Measurements from ENCODE around the gene KIAA0232. TPM values are rescaled to one million over a fixed set of nuclear protein-coding genes. Genes with fewer than 3 reads are reported as not detected.
"Not testable (repeated sequence)": the region's sequence is repeated elsewhere in the genome, so short reads cannot be mapped to it uniquely, and the experiment has no call there.

The KIAA0232 gene
- total and polyA plus RNA-seq, 2 donors: 10.5 to 12.8 TPM

GRCh38 chr4:6825403-6825802 lies 42.9 kb downstream of the KIAA0232 start:
- Histone ChIP-seq H3K36me3 (ENCODE audit: control insufficient read depth in 2 of 2, insufficient read depth in 2 of 2, low read length in 1 of 2) (peaks cover 30 to 48% of the 10 kb centered on the region in 2 donors), H3K9me3 (ENCODE audit: control insufficient read depth in 2 of 2, insufficient read depth in 1 of 2, low read length in 1 of 2) (peaks cover 0 to 3% of the 10 kb centered on the region in 2 donors), H3K4me1 (ENCODE audit: control insufficient read depth in 2 of 2, insufficient read depth in 2 of 2, low read length in 2 of 2) (no peaks in the 10 kb centered on the region), H3K27me3 (ENCODE audit: control insufficient read depth in 2 of 2, insufficient read depth in 1 of 2, low read length in 1 of 2) (no peaks in the 10 kb centered on the region), H3K27ac (ENCODE audit: low read depth in 1 of 2, low read length in 1 of 2) (no peak overlapping the region), H3K4me3 (ENCODE audit: low read length in 2 of 2) (no peak overlapping the region)
- WGBS: 92% methylated on average over 6 of the region's 6 CpGs
- no peak for DNase-seq (ENCODE audit: low read depth in 6 of 9, low spot score in 9 of 9)

DNA sequence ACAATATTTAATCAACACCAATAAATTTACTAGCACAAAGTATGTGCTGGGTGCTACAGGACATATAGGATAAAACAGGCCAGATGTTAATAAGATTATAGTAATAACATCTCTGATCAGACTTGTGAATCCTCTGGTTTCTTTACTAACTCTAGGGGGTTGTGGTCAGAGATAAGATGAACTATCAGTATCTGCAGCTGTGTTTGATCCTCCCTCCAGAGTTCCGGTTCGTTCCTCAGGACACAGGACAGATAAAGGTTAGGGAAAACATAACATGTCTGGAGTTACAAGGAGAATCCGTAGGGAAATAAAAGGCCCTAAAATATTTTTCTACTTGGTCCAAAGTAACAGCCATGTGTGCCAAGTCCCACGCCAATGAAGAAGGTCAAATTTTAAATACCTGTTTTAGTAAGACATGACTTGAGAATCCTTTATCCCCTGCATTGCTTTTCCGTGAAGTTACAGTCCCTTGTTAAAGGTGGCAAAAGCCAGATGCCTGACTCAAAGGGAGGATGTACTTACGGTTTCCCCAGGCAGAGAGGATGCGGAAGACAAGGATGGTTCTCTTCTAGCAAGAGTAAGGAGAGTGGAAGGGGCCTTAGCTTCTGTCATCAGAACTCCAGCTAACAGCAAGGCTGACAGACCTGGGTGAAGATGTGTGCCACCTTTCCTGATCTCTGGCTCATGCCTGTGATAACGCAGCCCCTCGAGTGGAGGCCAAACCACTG lies 44.4 kb downstream of the KIAA0232 start:
- Histone ChIP-seq H3K36me3 (ENCODE audit: control insufficient read depth in 2 of 2, insufficient read depth in 2 of 2, low read length in 1 of 2) (peaks cover 34 to 60% of the 10 kb centered on the region in 2 donors), H3K4me3 (ENCODE audit: low read length in 2 of 2) (no peak overlapping the region), H3K27me3 (ENCODE audit: control insufficient read depth in 2 of 2, insufficient read depth in 1 of 2, low read length in 1 of 2) (no peaks in the 10 kb centered on the region)

GRCh38 chr4:6829086-6829485 lies 46.6 kb downstream of the KIAA0232 start:
- no peaks in the 10 kb centered on the region for H3K27me3 ChIP-seq (ENCODE audit: control insufficient read depth in 2 of 2, insufficient read depth in 1 of 2, low read length in 1 of 2)
- WGBS: 95% methylated on average over 5 of the region's 5 CpGs
- no peaks in the 10 kb centered on the region for H3K4me1 ChIP-seq (ENCODE audit: control insufficient read depth in 2 of 2, insufficient read depth in 2 of 2, low read length in 2 of 2)
- DNase-seq (ENCODE audit: low read depth in 6 of 9, low spot score in 9 of 9): no peak
- H3K9me3 ChIP-seq (ENCODE audit: control insufficient read depth in 2 of 2, insufficient read depth in 1 of 2, low read length in 1 of 2): no peaks in the 10 kb centered on the region
- H3K4me3 ChIP-seq (ENCODE audit: low read length in 2 of 2): no peak overlapping the region
- no peak overlapping the region for H3K27ac ChIP-seq (ENCODE audit: low read depth in 1 of 2, low read length in 1 of 2)
- H3K36me3 ChIP-seq (ENCODE audit: control insufficient read depth in 2 of 2, insufficient read depth in 2 of 2, low read length in 1 of 2): peaks cover 38 to 69% of the 10 kb centered on the region in 2 donors

More for the DNA sequence above, 44.4 kb downstream of the KIAA0232 start:
- WGBS: 98% methylated on average over 9 of the region's 9 CpGs
- no peak for DNase-seq (ENCODE audit: low read depth in 6 of 9, low spot score in 9 of 9)
- Histone ChIP-seq H3K9me3 (ENCODE audit: control insufficient read depth in 2 of 2, insufficient read depth in 1 of 2, low read length in 1 of 2) (no peaks in the 10 kb centered on the region), H3K4me1 (ENCODE audit: control insufficient read depth in 2 of 2, insufficient read depth in 2 of 2, low read length in 2 of 2) (no peaks in the 10 kb centered on the region), H3K27ac (ENCODE audit: low read depth in 1 of 2, low read length in 1 of 2) (no peak overlapping the region)

- Histone ChIP-seq H3K27me3 (ENCODE audit: control insufficient read depth in 2 of 2, insufficient read depth in 1 of 2, low read length in 1 of 2) (no peaks in the 10 kb centered on the region), H3K4me3 (ENCODE audit: low read length in 2 of 2) (no peak overlapping the region), H3K27ac (ENCODE audit: low read depth in 1 of 2, low read length in 1 of 2) (no peak overlapping the region), H3K9me3 (ENCODE audit: control insufficient read depth in 2 of 2, insufficient read depth in 1 of 2, low read length in 1 of 2) (peaks cover 0 to 3% of the 10 kb centered on the region in 2 donors), H3K36me3 (ENCODE audit: control insufficient read depth in 2 of 2, insufficient read depth in 2 of 2, low read length in 1 of 2) (peaks cover 13 to 36% of the 10 kb centered on the region in 2 donors), H3K4me1 (ENCODE audit: control insufficient read depth in 2 of 2, insufficient read depth in 2 of 2, low read length in 2 of 2) (no peaks in the 10 kb centered on the region)
- no peak for DNase-seq (ENCODE audit: low read depth in 6 of 9, low spot score in 9 of 9)
- WGBS: 95% methylated on average over 3 of the region's 3 CpGs
Measured at GRCh38 chr4:6834867-6835266, 52.3 kb downstream of the KIAA0232 start.

DNA sequence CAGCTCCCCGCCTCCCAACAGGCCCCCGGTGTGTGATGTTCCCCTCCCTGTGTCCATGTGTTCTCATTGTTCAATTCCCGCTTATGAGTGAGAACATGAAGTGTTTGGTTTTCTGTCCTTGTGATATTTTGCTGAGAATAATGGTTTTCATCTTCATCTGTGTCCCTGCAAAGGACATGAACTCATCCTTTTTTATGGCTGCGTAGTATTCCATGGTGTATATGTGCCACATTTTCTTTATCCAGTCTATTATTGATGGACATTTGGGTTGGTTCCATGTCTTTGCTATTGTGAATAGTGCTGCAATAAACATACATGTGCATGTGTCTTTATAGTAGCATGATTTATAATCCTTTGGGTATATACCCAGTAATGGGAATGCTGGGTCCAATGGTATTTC lies 53.1 kb downstream of the KIAA0232 start:
- H3K36me3 ChIP-seq (ENCODE audit: control insufficient read depth in 2 of 2, insufficient read depth in 2 of 2, low read length in 1 of 2): peaks cover 10 to 31% of the 10 kb centered on the region in 2 donors
- DNase-seq (ENCODE audit: low read depth in 6 of 9, low spot score in 9 of 9); H3K4me3 ChIP-seq (ENCODE audit: low read length in 2 of 2); H3K27ac ChIP-seq (ENCODE audit: low read depth in 1 of 2, low read length in 1 of 2); H3K4me1 ChIP-seq (ENCODE audit: control insufficient read depth in 2 of 2, insufficient read depth in 2 of 2, low read length in 2 of 2); H3K9me3 ChIP-seq (ENCODE audit: control insufficient read depth in 2 of 2, insufficient read depth in 1 of 2, low read length in 1 of 2); H3K27me3 ChIP-seq (ENCODE audit: control insufficient read depth in 2 of 2, insufficient read depth in 1 of 2, low read length in 1 of 2): not testable (repeated sequence)
- over 99% methylated on average over 4 of the region's 4 CpGs for WGBS

- H3K27me3 ChIP-seq (ENCODE audit: control insufficient read depth in 2 of 2, insufficient read depth in 1 of 2, low read length in 1 of 2); H3K9me3 ChIP-seq (ENCODE audit: control insufficient read depth in 2 of 2, insufficient read depth in 1 of 2, low read length in 1 of 2); H3K27ac ChIP-seq (ENCODE audit: low read depth in 1 of 2, low read length in 1 of 2); H3K4me3 ChIP-seq (ENCODE audit: low read length in 2 of 2); H3K4me1 ChIP-seq (ENCODE audit: control insufficient read depth in 2 of 2, insufficient read depth in 2 of 2, low read length in 2 of 2); DNase-seq (ENCODE audit: low read depth in 6 of 9, low spot score in 9 of 9): not testable (repeated sequence)
- 98% methylated on average over 34 of the region's 34 CpGs for WGBS
- peaks cover 8 to 21% of the 10 kb centered on the region in 2 donors for H3K36me3 ChIP-seq (ENCODE audit: control insufficient read depth in 2 of 2, insufficient read depth in 2 of 2, low read length in 1 of 2)
Measured at GRCh38 chr4:6837106-6837505, 54.6 kb downstream of the KIAA0232 start.

DNA sequence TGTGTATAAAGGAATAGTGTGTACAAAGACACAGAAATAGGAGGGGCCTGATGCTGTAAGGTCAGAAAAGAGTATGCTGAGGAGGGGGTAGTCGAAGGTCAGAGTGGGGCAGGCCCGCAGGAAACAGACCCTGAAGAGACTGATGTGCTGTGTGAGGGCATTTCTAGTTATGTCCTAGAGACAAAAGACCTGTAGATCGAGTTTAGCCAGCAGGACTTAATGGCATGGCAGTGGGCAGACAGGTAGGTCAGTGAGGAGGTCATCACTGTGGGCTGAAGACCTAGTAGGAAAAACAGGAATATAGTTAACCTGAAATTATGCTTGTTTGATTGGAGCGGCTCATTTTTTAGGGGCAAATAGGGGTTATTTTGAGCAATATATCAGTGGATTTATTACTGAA lies 57.1 kb downstream of the KIAA0232 start:
- Histone ChIP-seq H3K36me3 (ENCODE audit: control insufficient read depth in 2 of 2, insufficient read depth in 2 of 2, low read length in 1 of 2) (peaks cover 10 to 22% of the 10 kb centered on the region in 2 donors), H3K4me1 (ENCODE audit: control insufficient read depth in 2 of 2, insufficient read depth in 2 of 2, low read length in 2 of 2) (no peaks in the 10 kb centered on the region), H3K4me3 (ENCODE audit: low read length in 2 of 2) (no peak overlapping the region), H3K27ac (ENCODE audit: low read depth in 1 of 2, low read length in 1 of 2) (no peak overlapping the region), H3K27me3 (ENCODE audit: control insufficient read depth in 2 of 2, insufficient read depth in 1 of 2, low read length in 1 of 2) (no peaks in the 10 kb centered on the region), H3K9me3 (ENCODE audit: control insufficient read depth in 2 of 2, insufficient read depth in 1 of 2, low read length in 1 of 2) (peaks cover 0 to 3% of the 10 kb centered on the region in 2 donors)
- 96% methylated on average over 4 of the region's 4 CpGs for WGBS
- no peak for DNase-seq (ENCODE audit: low read depth in 6 of 9, low spot score in 9 of 9)

GRCh38 chr4:6840062-6840976 lies 57.8 kb downstream of the KIAA0232 start:
- peaks cover 9 to 22% of the 10 kb centered on the region in 2 donors for H3K36me3 ChIP-seq (ENCODE audit: control insufficient read depth in 2 of 2, insufficient read depth in 2 of 2, low read length in 1 of 2)
- no peaks in the 10 kb centered on the region for H3K4me1 ChIP-seq (ENCODE audit: control insufficient read depth in 2 of 2, insufficient read depth in 2 of 2, low read length in 2 of 2)
- H3K27me3 ChIP-seq (ENCODE audit: control insufficient read depth in 2 of 2, insufficient read depth in 1 of 2, low read length in 1 of 2): no peaks in the 10 kb centered on the region
- no peak overlapping the region for H3K4me3 ChIP-seq (ENCODE audit: low read length in 2 of 2)
- no peak overlapping the region for H3K27ac ChIP-seq (ENCODE audit: low read depth in 1 of 2, low read length in 1 of 2)
- H3K9me3 ChIP-seq (ENCODE audit: control insufficient read depth in 2 of 2, insufficient read depth in 1 of 2, low read length in 1 of 2): no peaks in the 10 kb centered on the region
- DNase-seq (ENCODE audit: low read depth in 6 of 9, low spot score in 9 of 9): no peak
- WGBS: 85% methylated on average over 8 of the region's 8 CpGs

DNA sequence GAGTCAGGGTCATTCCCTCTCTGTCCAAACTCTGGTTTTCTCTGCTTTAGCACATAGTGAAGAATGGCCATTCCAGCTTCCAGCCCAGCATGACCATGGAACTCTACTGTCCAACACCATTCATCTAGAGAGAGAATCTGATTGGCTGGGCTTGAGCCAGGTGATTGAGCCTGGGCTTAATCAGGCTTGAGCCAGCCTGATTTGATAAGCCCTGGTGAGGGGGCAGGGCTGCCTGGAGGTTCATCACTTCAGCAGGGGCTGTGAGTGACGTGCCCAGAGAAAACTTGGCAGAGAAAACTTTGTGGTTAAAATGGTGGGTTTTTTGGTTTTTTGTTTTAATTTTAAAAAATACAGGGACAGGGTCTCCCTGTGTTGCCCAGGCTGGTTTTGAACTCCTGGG lies 62.5 kb downstream of the KIAA0232 start:
- 100% methylated on average over 1 of the region's 1 CpG for WGBS
- Histone ChIP-seq H3K4me1 (ENCODE audit: control insufficient read depth in 2 of 2, insufficient read depth in 2 of 2, low read length in 2 of 2) (no peaks in the 10 kb centered on the region), H3K27ac (ENCODE audit: low read depth in 1 of 2, low read length in 1 of 2) (no peak overlapping the region), H3K27me3 (ENCODE audit: control insufficient read depth in 2 of 2, insufficient read depth in 1 of 2, low read length in 1 of 2) (no peaks in the 10 kb centered on the region), H3K9me3 (ENCODE audit: control insufficient read depth in 2 of 2, insufficient read depth in 1 of 2, low read length in 1 of 2) (no peaks in the 10 kb centered on the region), H3K36me3 (ENCODE audit: control insufficient read depth in 2 of 2, insufficient read depth in 2 of 2, low read length in 1 of 2) (peaks cover 27 to 31% of the 10 kb centered on the region in 2 donors), H3K4me3 (ENCODE audit: low read length in 2 of 2) (no peak overlapping the region)
- DNase-seq (ENCODE audit: low read depth in 6 of 9, low spot score in 9 of 9): no peak

All from thymus (tissue), 11 donors.